ENCODE data around the gene TTC7B.

GRCh38 chr14:90652626-90653025 lies 163.6 kb downstream of the TTC7B start:
- TF ChIP-seq POLR2AphosphoS5 (IDR thresholded peaks at IDR 0.05; ENCODE audit: insufficient read depth, low read depth, low read length) (no peak), CTCF (IDR thresholded peaks at IDR 0.05; ENCODE audit: extremely low read depth in 1 of 2, insufficient read depth in 1 of 2, low read depth in 1 of 2, low read length in 2 of 2) (no peak)

Measured in endothelial cell of umbilical vein (primary cell).